H1 (cell line): ENCODE measurements around the gene GNAL. TPM values are rescaled to one million over a fixed set of nuclear protein-coding genes. Genes with fewer than 3 reads are reported as not detected.

ENCODE experiments used
- CTCF ChIA-PET: fragments of 300-600 bp; sonication (Branson Sonifier 250); formaldehyde crosslinking; loops from one replicate; lab custom pipeline; 2021; ENCODE audit not compliant: partially characterized antibody; lab: Charles Lee
- POLR2A ChIA-PET: fragments of 300-600 bp; sonication (Branson Sonifier 250); formaldehyde crosslinking; loops from one replicate; lab custom pipeline; 2021; ENCODE audit warnings: inconsistent platforms; ENCODE audit not compliant: partially characterized antibody; lab: Charles Lee
- DNase-seq, 2 experiments: peaks; one replicate each; pipeline versions ENCODE4 v3.0.0 to v3.0.0-alpha.2; 2010 to 2022; ENCODE audit warnings: low spot score in 2 of 2, low read depth in 1 of 2, mixed read lengths in 1 of 2
- FAIRE-seq: peaks from 2 replicates; lab custom pipeline; 2011; peaks lifted over from hg19 to GRCh38; lab: Jason Lieb, UNC
- H2AFZ ChIP-seq: 2 replicates; pipeline ENCODE4 v1.8.1; 2012; ENCODE audit warnings: low read length, inconsistent platforms
- H2AK5ac ChIP-seq: 2 replicates; pipeline ENCODE4 v1.6.1; 2013; ENCODE audit warnings: low read depth, low read length
- H2BK120ac ChIP-seq: replicated peaks from 2 replicates; pipeline ENCODE3; 2013; ENCODE audit warnings: low read depth, low read length, inconsistent platforms
- H2BK12ac ChIP-seq: 2 replicates; pipeline ENCODE4 v1.6.1; 2013; ENCODE audit warnings: low read depth, low read length
- H2BK15ac ChIP-seq: 2 replicates; pipeline ENCODE4 v1.6.1; 2013; ENCODE audit warnings: low read length
- H2BK20ac ChIP-seq: 2 replicates; pipeline ENCODE4 v1.6.1; 2013; ENCODE audit warnings: low read length
- H2BK5ac ChIP-seq: 2 replicates; pipeline ENCODE4 v1.6.1; 2013; ENCODE audit warnings: low read depth, low read length
- H3K14ac ChIP-seq: 2 replicates; pipeline ENCODE4 v1.6.1; 2013; ENCODE audit warnings: inconsistent platforms; ENCODE audit not compliant: insufficient read length
- H3K18ac ChIP-seq: 2 replicates; pipeline ENCODE4 v1.6.1; 2013; ENCODE audit warnings: low read length; ENCODE audit errors: extremely low read depth
- H3K23ac ChIP-seq: 2 replicates; pipeline ENCODE4 v1.6.1; 2013; ENCODE audit warnings: inconsistent platforms; ENCODE audit not compliant: insufficient read length
- H3K23me2 ChIP-seq: 2 replicates; pipeline ENCODE4 v1.6.1; 2013; ENCODE audit warnings: low read depth, low read length
- H3K27ac ChIP-seq: 2 replicates; pipeline ENCODE4 v1.6.1; 2011; ENCODE audit warnings: low read depth, low read length, inconsistent platforms
- H3K27me3 ChIP-seq, 4 experiments: replicated peaks in 1 of 4; 1 replicate in 1 of 4; 2 replicates in 3 of 4; pipeline versions ENCODE4 v1.6.1 to v1.8.1; 2011 to 2013; ENCODE audit warnings: low read length in 3 of 4, mild to moderate bottlenecking in 3 of 4, inconsistent platforms in 2 of 4, mixed read lengths in 2 of 4, moderate library complexity in 1 of 4; ENCODE audit not compliant: control insufficient read depth in 3 of 4, insufficient read depth in 3 of 4; ENCODE audit errors: extremely low read depth in 1 of 4
- H3K36me3 ChIP-seq, 4 experiments: 2 replicates each; pipeline versions ENCODE4 v1.6.1 to v1.8.1; 2011 to 2013; ENCODE audit warnings: mild to moderate bottlenecking in 4 of 4, low read length in 3 of 4, moderate library complexity in 2 of 4, control low read depth in 1 of 4, inconsistent platforms in 1 of 4; ENCODE audit not compliant: insufficient read depth in 4 of 4, control insufficient read depth in 2 of 4
- H3K4ac ChIP-seq: replicated peaks from 2 replicates; pipeline ENCODE3; 2013; ENCODE audit warnings: low read length, low read depth, mixed read lengths, inconsistent platforms; ENCODE audit not compliant: insufficient read length
- H3K4me1 ChIP-seq, 4 experiments: replicated peaks in 1 of 4; 1 replicate in 1 of 4; 2 replicates in 3 of 4; pipeline versions ENCODE4 v1.6.1 to v1.8.1; 2011 to 2013; ENCODE audit warnings: low read length in 3 of 4, inconsistent platforms in 2 of 4, mixed read lengths in 1 of 4; ENCODE audit not compliant: insufficient read depth in 4 of 4, control insufficient read depth in 3 of 4
- H3K4me2 ChIP-seq, 2 experiments: 2 replicates each; pipeline versions ENCODE4 v1.6.1 to v1.8.1; 2011 to 2013; ENCODE audit warnings: low read depth in 2 of 2, low read length in 2 of 2, control low read depth in 1 of 2, inconsistent platforms in 1 of 2, mild to moderate bottlenecking in 1 of 2; ENCODE audit not compliant: insufficient read depth in 1 of 2
- H3K4me3 ChIP-seq, 4 experiments: fragments of 200-600, 300-600 bp in 1 of 4; sonication (generic), shearing (Covaris generic), sonication (Bioruptor Twin) in 1 of 4; 2 replicates each; pipeline versions ENCODE4 v1.5.1 to v1.8.1; 2011 to 2016; ENCODE audit warnings: low read length in 4 of 4, low read depth in 3 of 4, control low read depth in 2 of 4, inconsistent platforms in 2 of 4, mild to moderate bottlenecking in 2 of 4, mixed read lengths in 1 of 4, moderate library complexity in 1 of 4; ENCODE audit not compliant: insufficient read depth in 2 of 4; ENCODE audit errors: extremely low read depth in 1 of 4
- H3K56ac ChIP-seq: replicated peaks from 2 replicates; pipeline ENCODE3; 2013; ENCODE audit warnings: low read depth, mild to moderate bottlenecking, mixed read lengths, low read length, inconsistent platforms; ENCODE audit not compliant: insufficient read length
- H3K79me1 ChIP-seq: 2 replicates; pipeline ENCODE4 v1.6.1; 2013; ENCODE audit warnings: low read depth, low read length, control low read depth
- H3K79me2 ChIP-seq, 2 experiments: 2 replicates each; pipeline versions ENCODE4 v1.6.1 to v1.8.1; 2012 to 2013; ENCODE audit warnings: low read length in 2 of 2, mild to moderate bottlenecking in 2 of 2, inconsistent platforms in 1 of 2; ENCODE audit not compliant: insufficient read depth in 2 of 2, control insufficient read depth in 1 of 2
- H3K9ac ChIP-seq, 4 experiments: replicated peaks in 1 of 4; 1 replicate in 1 of 4; 2 replicates in 3 of 4; pipeline versions ENCODE4 v1.6.1 to v1.8.1; 2011 to 2013; ENCODE audit warnings: low read depth in 3 of 4, low read length in 3 of 4, control low read depth in 2 of 4, mild to moderate bottlenecking in 2 of 4, moderate library complexity in 2 of 4, inconsistent platforms in 1 of 4; ENCODE audit errors: extremely low read depth in 1 of 4
- H3K9me3 ChIP-seq, 2 experiments: 2 replicates each; pipeline versions ENCODE4 v1.6.1 to v1.8.1; 2012 to 2013; ENCODE audit warnings: mild to moderate bottlenecking in 2 of 2, moderate library complexity in 2 of 2, control low read depth in 1 of 2, inconsistent platforms in 1 of 2, low read depth in 1 of 2, low read length in 1 of 2, mixed read lengths in 1 of 2; ENCODE audit not compliant: insufficient read depth in 2 of 2
- H4K20me1 ChIP-seq, 2 experiments: replicated peaks in 1 of 2; 2 replicates each; pipeline versions ENCODE3 to v1.8.1; 2011 to 2013; ENCODE audit warnings: inconsistent platforms in 2 of 2, low read length in 2 of 2, mild to moderate bottlenecking in 1 of 2; ENCODE audit not compliant: insufficient read depth in 2 of 2, control insufficient read depth in 1 of 2
- H4K5ac ChIP-seq: 2 replicates; pipeline ENCODE4 v1.6.1; 2013; ENCODE audit warnings: low read length, low read depth, mixed read lengths, inconsistent platforms; ENCODE audit not compliant: insufficient read length
- H4K8ac ChIP-seq: 2 replicates; pipeline ENCODE4 v1.8.0; 2013; ENCODE audit warnings: mild to moderate bottlenecking, moderate library complexity, low read length, inconsistent platforms; ENCODE audit not compliant: insufficient read depth; ENCODE audit errors: extremely low read depth
- H4K91ac ChIP-seq: replicated peaks from 2 replicates; pipeline ENCODE3; 2013; ENCODE audit warnings: low read length, mixed read lengths, inconsistent platforms; ENCODE audit not compliant: insufficient read length
- BACH1 ChIP-seq: IDR thresholded peaks from 2 replicates; pipeline ENCODE4 v1.6.1; 2012; ENCODE audit warnings: low read length, improper control_type of control experiment
- BRCA1 ChIP-seq: IDR thresholded peaks from 2 replicates; pipeline ENCODE4 v1.6.1; 2012; ENCODE audit warnings: low read depth, low read length, improper control_type of control experiment
- CBX5 ChIP-seq: fragments of 300-800, 300-1000 bp; sonication (generic); IDR thresholded peaks from 2 replicates; pipeline ENCODE4 v1.7.1; 2016; ENCODE audit warnings: antibody characterized with exemption, low read length, low read depth
- CREB1 ChIP-seq: IDR thresholded peaks from 2 replicates; pipeline ENCODE4 v1.6.1; 2012; ENCODE audit warnings: inconsistent platforms
- EZH2 ChIP-seq: fragments of 200-600 bp; sonication (generic); IDR thresholded peaks from 2 replicates; pipeline ENCODE4 v1.7.1; 2012; ENCODE audit warnings: low read depth, mild to moderate bottlenecking, moderate library complexity, low read length, inconsistent platforms; ENCODE audit not compliant: severe bottlenecking
- FOSL1 ChIP-seq: IDR thresholded peaks from 2 replicates; pipeline ENCODE4 v1.6.1; 2011; ENCODE audit warnings: mild to moderate bottlenecking, low read depth, low read length, moderate library complexity; ENCODE audit not compliant: insufficient read depth
- GABPA ChIP-seq: IDR thresholded peaks from 2 replicates; pipeline ENCODE4 v1.6.1; 2011; ENCODE audit warnings: mild to moderate bottlenecking, low read length, moderate library complexity, borderline replicate concordance; ENCODE audit not compliant: insufficient read depth
- RFX5 ChIP-seq: IDR thresholded peaks from 2 replicates; pipeline ENCODE4 v1.6.1; 2011; ENCODE audit warnings: low read depth, low read length, improper control_type of control experiment, borderline replicate concordance
- SAP30 ChIP-seq: fragments of 300-600 bp; sonication (generic); IDR thresholded peaks from 2 replicates; pipeline ENCODE4 v1.7.1; 2012; ENCODE audit warnings: low read length, moderate library complexity, mild to moderate bottlenecking, inconsistent platforms; ENCODE audit not compliant: insufficient read depth, insufficient replicate concordance
- SIRT6 ChIP-seq: IDR thresholded peaks from one replicate; pipeline ENCODE4 v1.7.1; 2012; ENCODE audit warnings: low read length, inconsistent platforms
- SP4 ChIP-seq: IDR thresholded peaks from 2 replicates; pipeline ENCODE4 v1.6.1; 2012; ENCODE audit warnings: low read length, inconsistent platforms
- SUZ12 ChIP-seq: fragments of 200-600 bp; sonication (generic); IDR thresholded peaks from 2 replicates; pipeline ENCODE4 v1.6.1; 2012; ENCODE audit warnings: mild to moderate bottlenecking, inconsistent platforms, low read length, moderate library complexity, mixed read lengths
- USF2 ChIP-seq: IDR thresholded peaks from 2 replicates; pipeline ENCODE4 v1.6.1; 2011; ENCODE audit warnings: low read length, improper control_type of control experiment
- YY1 ChIP-seq: IDR thresholded peaks from 2 replicates; pipeline ENCODE4 v1.6.1; 2011; ENCODE audit warnings: low read depth, mild to moderate bottlenecking, low read length
- WGBS, 2 experiments: shearing (Covaris generic) in 1 of 2; methylation state at CpG; one replicate each; pipeline versions ENCODE4 v1.1.6 to v1.1.7; 2013 to 2015; ENCODE audit warnings: low lambda C conversion rate in 2 of 2, mixed read lengths in 2 of 2, inconsistent platforms in 1 of 2, low coverage in 1 of 2, missing lambda C conversion rate in 1 of 2; ENCODE audit not compliant: insufficient replicate concordance in 2 of 2, insufficient coverage in 1 of 2, insufficient read length in 1 of 2; ENCODE audit errors: extremely low coverage in 1 of 2, missing lambda C conversion rate in 1 of 2; 5-methylcytosine and 5-hydroxymethylcytosine counted together
- polyA plus RNA-seq, 7 experiments: library from polyadenylated mRNA; depleted of rRNA in 3 of 7; stranded (reverse) in 5 of 7; unstranded in 2 of 7; fragments of >200 nt in 5 of 7; fragments of 200-250 nt in 2 of 7; gene quantifications; 1 replicate in 5 of 7; 2 replicates in 1 of 7; 4 replicates in 1 of 7; pipeline versions ENCODE4 v1.2.1 to v1.2.3, GENCODE V29; 2011 to 2013; ENCODE audit warnings: missing spikeins in 2 of 7, mixed read lengths in 2 of 7
- total RNA-seq: library from RNA; stranded (reverse); fragmentation: NEBNext Ultra II Directional; extraction: Animal tissue kit (Norgen Biotek cat#: 25700); gene quantifications from 2 replicates; pipeline ENCODE4 v1.2.1, GENCODE V29; 2021

The GNAL gene
- total and polyA plus RNA-seq, 2 of the 8 experiments (the other 6 are each of a cell fraction or from before 2014, with no cell fraction given) = 13.2 to 18.3 TPM

- POLR2A ChIA-PET = interaction anchor here (1.3 kb wide), 1 partner anchor 19 kb away, joined by 3 read pairs; no protein-coding TSS in a partner anchor
- DNase-seq = no peak
- H3K18ac ChIP-seq = no peak overlapping the region
- TF ChIP-seq YY1 (no peak), BRCA1 (no peak), SAP30 (no peak), USF2 (no peak), BACH1 (no peak), GABPA (no peak), CREB1 (no peak), RFX5 (no peak), SP4 (no peak), SIRT6 (no peak), EZH2 (no peak), CBX5 (no peak), FOSL1 (no peak), SUZ12 (no peak)
These were observed 113.5 kb downstream of the GNAL start for GRCh38 chr18:11802586-11802985.

More at GRCh38 chr18:11802586-11802985, 113.5 kb downstream of the GNAL start:
- no peak overlapping the region; the same call in 1 of the 2 replicates for H2BK15ac ChIP-seq
- H2AK5ac ChIP-seq = no peak overlapping the region
- H2BK12ac ChIP-seq = peak overlapping the region; percentile 65; the same call in 1 of the 2 replicates
- no peaks in the 10 kb centered on the region for H3K9me3 ChIP-seq
- H4K91ac ChIP-seq = no peak overlapping the region
- H3K9ac ChIP-seq = no peak overlapping the region
- no peak for FAIRE-seq
- H3K27ac ChIP-seq = no peak overlapping the region
- H2BK20ac ChIP-seq = no peak overlapping the region
- H3K36me3 ChIP-seq = no peaks in the 10 kb centered on the region
- CTCF ChIA-PET = no interaction called here
- peaks cover 3% of the 10 kb centered on the region; the same call in 1 of the 2 replicates for H3K23me2 ChIP-seq
- no peak overlapping the region for H4K8ac ChIP-seq
- no peak overlapping the region for H3K23ac ChIP-seq
- H2BK5ac ChIP-seq = no peak overlapping the region
- H4K20me1 ChIP-seq = no peaks in the 10 kb centered on the region
- H3K14ac ChIP-seq = no peak overlapping the region
- no peak overlapping the region for H3K4ac ChIP-seq
- no peak overlapping the region for H3K56ac ChIP-seq
- no peaks in the 10 kb centered on the region for H3K27me3 ChIP-seq
- H3K4me1 ChIP-seq = peaks cover 5 to 9% (median 7%) of the 10 kb centered on the region in 4 experiments
- H3K79me2 ChIP-seq = no peaks in the 10 kb centered on the region
- 89% methylated on average over 10 of the region's 10 CpGs; no CpG with 5 or more reads in 1 of the 2 experiments for WGBS, 2 experiments
- no peak overlapping the region for H3K4me3 ChIP-seq
- H2BK120ac ChIP-seq = no peak overlapping the region
- no peak overlapping the region for H3K4me2 ChIP-seq
- no peaks in the 10 kb centered on the region for H3K79me1 ChIP-seq
- no peak overlapping the region for H2AFZ ChIP-seq
- H4K5ac ChIP-seq = no peak overlapping the region
